HCT116 (cell line): ENCODE data around the gene G6PC3.

ENCODE experiments used
- EZH2 ChIP-seq: fragments of 200-600 bp; sonication (generic); IDR thresholded peaks from 2 replicates; pipeline ENCODE4 v1.6.1; 2017; ENCODE audit warnings: antibody characterized with exemption, mixed run types
- POLR2A ChIP-seq: IDR thresholded peaks from 2 replicates; pipeline ENCODE4 v1.7.0; 2011; ENCODE audit warnings: borderline replicate concordance; ENCODE audit not compliant: insufficient read depth, insufficient read length; ENCODE audit errors: extremely low read depth
- YY1 ChIP-seq: IDR thresholded peaks from 2 replicates; pipeline ENCODE4 v1.6.1; 2011; ENCODE audit warnings: low read length, low read depth, moderate library complexity, mild to moderate bottlenecking; ENCODE audit not compliant: insufficient replicate concordance; ENCODE audit errors: extremely low read depth

GRCh38 chr17:44113868-44114840, 43.6 kb downstream of the G6PC3 start:
- no peak for TF ChIP-seq POLR2A
- TF ChIP-seq YY1, result no peak
- TF ChIP-seq EZH2, result no peak
